Mucosa of descending colon (tissue), 3 donors: ENCODE data around the gene ANKRD10. TPM values are rescaled to one million over a fixed set of nuclear protein-coding genes. Genes with fewer than 3 reads are reported as not detected.

Experiments
- ATAC-seq: fragments of 200-7000 bp; cut with Tn5 transposase; one replicate; pipeline ENCODE4 v1.9.1; 2020; ENCODE audit warnings: mild to moderate bottlenecking, moderate library complexity
- DNase-seq, 3 donors: peaks; one replicate each; pipeline ENCODE4 v3.0.0-alpha.2; 2020
- H3K36me3 ChIP-seq: fragments of 200-600 bp; one replicate; pipeline ENCODE4 v1.8.0; 2021; ENCODE audit warnings: low read depth, mild to moderate bottlenecking
- H3K4me1 ChIP-seq: fragments of 200-600 bp; one replicate; pipeline ENCODE4 v1.8.0; 2021; ENCODE audit warnings: low read depth, mild to moderate bottlenecking
- H3K4me3 ChIP-seq: fragments of 200-600 bp; one replicate; pipeline ENCODE4 v1.8.0; 2021; ENCODE audit warnings: mild to moderate bottlenecking
- H3K9me3 ChIP-seq: fragments of 200-600 bp; one replicate; pipeline ENCODE4 v1.8.0; 2021; ENCODE audit warnings: mild to moderate bottlenecking
- CTCF ChIP-seq: fragments of 200-600 bp; IDR thresholded peaks from one replicate; pipeline ENCODE4 v1.8.0; 2022; ENCODE audit warnings: antibody characterized with exemption, mild to moderate bottlenecking
- intact Hi-C, 2 donors: fragments of 100-400 bp; cut with DNase I in 1 of 2; cut with micrococcal nuclease in 1 of 2; formaldehyde crosslinking; loops; one replicate each; pipeline versions ENCODE4 v1.11.0 to v1.11.1; 2022; cut with DNase I, micrococcal nuclease
- total RNA-seq, 3 donors: library from RNA; stranded (reverse); fragmentation: NEBNext Ultra II Directional in 2 of 3; extraction: Animal tissue kit (Norgen Biotek cat#: 25700) in 2 of 3; gene quantifications; one replicate each; pipeline versions ENCODE4 v1.2.1 to v1.2.4, GENCODE V29; 2021 to 2023
- donor health status: DM: no; HTN: no; CAD: no; lungs with moderate emphysema.
- donor health status: DM: no; HTN: no; CAD: no.
- donor health status: DM: no; HTN: yes; CAD: no.

ANKRD10 gene
- total RNA-seq, 3 donors from 2014 or later: 120 to 157 (median 155) TPM

- ATAC-seq: no peak
- no peaks in the 10 kb centered on the region for H3K4me1 ChIP-seq
- DNase-seq: no peak
- H3K9me3 ChIP-seq: no peaks in the 10 kb centered on the region
- no peak for TF ChIP-seq CTCF
- intact Hi-C loops: no loop called here
- H3K36me3 ChIP-seq: no peaks in the 10 kb centered on the region
- H3K4me3 ChIP-seq: no peak overlapping the region
Observed at GRCh38 chr13:110860983-110861382, 53.9 kb downstream of the ANKRD10 start.

- no peaks in the 10 kb centered on the region for H3K36me3 ChIP-seq
- ATAC-seq (no peak), DNase-seq (no peak)
- intact Hi-C loops: no loop called here
- TF ChIP-seq CTCF: no peak
- no peak overlapping the region for H3K4me3 ChIP-seq
- no peaks in the 10 kb centered on the region for H3K9me3 ChIP-seq
- no peaks in the 10 kb centered on the region for H3K4me1 ChIP-seq
Observed at GRCh38 chr13:110856942-110857835, 57.7 kb downstream of the ANKRD10 start.

- H3K4me1 ChIP-seq: no peaks in the 10 kb centered on the region
- ATAC-seq (no peak), DNase-seq (no peak)
- no peak overlapping the region for H3K4me3 ChIP-seq
- no peaks in the 10 kb centered on the region for H3K9me3 ChIP-seq
- intact Hi-C loops: no loop called here
- no peaks in the 10 kb centered on the region for H3K36me3 ChIP-seq
- no peak for TF ChIP-seq CTCF
Observed at GRCh38 chr13:110855363-110855762, 59.5 kb downstream of the ANKRD10 start.

GRCh38 chr13:110854866-110855265 lies 60.0 kb downstream of the ANKRD10 start:
- Histone ChIP-seq H3K4me1 (no peaks in the 10 kb centered on the region), H3K36me3 (no peaks in the 10 kb centered on the region), H3K4me3 (no peak overlapping the region), H3K9me3 (no peaks in the 10 kb centered on the region)
- ATAC-seq (no peak), DNase-seq (no peak)
- no peak for TF ChIP-seq CTCF
- intact Hi-C loops: no loop called here

- ATAC-seq (no peak), DNase-seq (no peak)
- H3K4me1 ChIP-seq: no peaks in the 10 kb centered on the region
- intact Hi-C loops: no loop called here
- no peak overlapping the region for H3K4me3 ChIP-seq
- H3K36me3 ChIP-seq: no peaks in the 10 kb centered on the region
- TF ChIP-seq CTCF: no peak
- H3K9me3 ChIP-seq: no peaks in the 10 kb centered on the region
Observed at GRCh38 chr13:110853235-110853721, 61.6 kb downstream of the ANKRD10 start.
